Upper lobe of left lung (tissue), 4 donors: Measurements from ENCODE around the gene NCAPD3.

ENCODE experiments used
- CTCF ChIP-seq, 6 experiments: fragments of 450-650 bp in 4 of 6; fragments of 200-600 bp in 2 of 6; sonication (generic) in 2 of 6; IDR thresholded peaks; one replicate each; pipeline ENCODE4 v1.5.1; 2016 to 2019; ENCODE audit warnings: antibody characterized with exemption in 6 of 6
- EP300 ChIP-seq, 4 donors: sonication (generic); formaldehyde crosslinking; IDR thresholded peaks; one replicate each; pipeline ENCODE4 v1.5.1; 2017; ENCODE audit warnings: antibody characterized with exemption in 4 of 4, control low read depth in 2 of 4
- POLR2A ChIP-seq, 4 donors: fragments of 450-650 bp; IDR thresholded peaks; one replicate each; pipeline ENCODE4 v1.5.1; 2016 to 2017; ENCODE audit warnings: antibody characterized with exemption in 4 of 4, mild to moderate bottlenecking in 2 of 4
- POLR2AphosphoS5 ChIP-seq, 2 donors: sonication (generic); formaldehyde crosslinking; IDR thresholded peaks; one replicate each; pipeline ENCODE4 v1.5.1; 2017; ENCODE audit warnings: antibody characterized with exemption in 2 of 2

- no peak for TF ChIP-seq CTCF (IDR thresholded peaks at IDR 0.05)
- no peak for TF ChIP-seq POLR2A (IDR thresholded peaks at IDR 0.05)
- TF ChIP-seq EP300 (IDR thresholded peaks at IDR 0.05): no peak
- no peak for TF ChIP-seq POLR2AphosphoS5 (IDR thresholded peaks at IDR 0.05)
Measured at GRCh38 chr11:134157451-134157850, 66.3 kb downstream of the NCAPD3 start.
